GM19438 (cell line): Measurements from ENCODE around the gene JARID2.
"Not testable (repeated sequence)": the region's sequence is repeated elsewhere in the genome, so short reads cannot be mapped to it uniquely, and the experiment has no call there.

Experiments
- ATAC-seq: cut with Tn5 transposase; IDR thresholded peaks from one replicate; pipeline ENCODE4 v1.9.1; 2021; ENCODE audit warnings: low read depth; ENCODE audit not compliant: unreplicated experiment

The JARID2 gene

DNA sequence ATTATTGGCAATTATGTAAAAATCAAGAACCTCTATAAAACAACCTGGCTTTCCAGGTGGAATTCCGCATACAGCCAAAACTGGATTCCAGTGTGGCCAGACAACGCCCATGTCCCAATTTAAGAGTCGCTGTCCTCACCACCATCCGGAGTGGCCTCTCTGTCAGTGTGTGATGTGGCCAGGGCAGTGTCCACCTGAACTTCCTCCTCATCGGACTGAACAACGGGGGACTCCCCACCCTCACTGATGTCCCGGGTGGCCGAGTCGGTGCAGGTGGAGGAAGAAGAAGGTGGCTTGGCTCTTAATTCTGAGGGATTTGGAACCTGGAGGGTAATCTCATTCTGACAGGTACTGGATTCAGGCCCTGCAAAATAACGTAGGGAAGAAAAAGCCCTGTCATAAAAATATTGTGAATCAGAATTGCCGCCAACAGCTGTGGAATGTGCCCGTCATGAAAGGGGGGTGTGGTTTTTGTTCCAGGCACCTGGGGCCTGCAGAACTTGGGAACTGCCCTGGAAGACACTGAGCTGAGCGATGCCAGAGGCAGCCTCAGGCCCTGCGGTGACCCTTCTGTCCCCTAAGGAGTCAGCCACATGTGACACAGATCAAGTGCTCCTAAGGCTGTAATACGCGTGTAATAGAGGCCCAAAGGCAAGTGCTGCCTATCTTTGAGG is 277.1 kb downstream of the JARID2 start:
- ATAC-seq, result no peak

DNA sequence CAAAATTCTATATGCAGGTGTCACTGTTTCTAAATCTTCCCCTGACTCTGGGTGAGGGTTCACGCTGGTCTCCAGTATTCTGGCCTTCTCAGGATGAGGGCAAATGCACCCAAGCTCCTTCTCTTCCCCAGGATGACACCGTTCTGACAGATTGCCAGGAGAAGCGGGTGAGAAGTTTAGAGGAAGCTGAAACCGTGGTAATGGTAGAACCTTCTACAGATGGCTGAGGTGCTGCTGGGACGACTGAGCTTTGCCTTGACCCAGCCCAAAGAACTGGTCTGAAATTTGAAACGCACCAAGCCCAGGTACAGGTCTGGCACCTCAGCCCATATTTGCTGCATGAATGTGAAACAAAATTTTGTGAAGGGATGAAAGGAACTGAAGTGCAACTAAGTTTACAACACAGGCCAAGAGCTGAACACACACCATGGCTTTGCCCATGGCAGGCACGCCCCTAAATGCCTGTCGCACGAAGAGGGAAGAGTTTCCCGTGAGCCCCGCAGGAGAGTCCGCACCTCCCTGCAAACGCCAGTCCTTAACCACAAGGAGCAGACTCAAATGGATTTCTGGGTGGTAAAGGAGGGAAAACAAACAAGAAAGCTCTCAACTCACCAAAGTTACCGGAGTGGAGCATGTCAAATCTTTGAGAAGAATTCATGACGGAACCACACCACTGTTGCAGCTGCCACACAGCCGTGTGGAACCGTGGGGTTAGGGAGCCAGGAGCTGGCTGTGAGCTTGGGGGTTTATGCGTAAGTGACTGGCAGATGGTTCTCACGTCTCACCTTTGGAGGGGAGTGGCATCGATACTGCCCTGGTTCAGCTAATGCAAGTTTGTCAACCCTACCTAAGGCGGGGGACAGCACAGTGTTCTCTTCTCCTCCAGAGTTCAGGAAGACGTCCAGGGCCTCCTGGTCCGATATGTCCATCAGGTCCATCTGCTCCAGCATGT is 278.1 kb downstream of the JARID2 start:
- no peak for ATAC-seq

DNA sequence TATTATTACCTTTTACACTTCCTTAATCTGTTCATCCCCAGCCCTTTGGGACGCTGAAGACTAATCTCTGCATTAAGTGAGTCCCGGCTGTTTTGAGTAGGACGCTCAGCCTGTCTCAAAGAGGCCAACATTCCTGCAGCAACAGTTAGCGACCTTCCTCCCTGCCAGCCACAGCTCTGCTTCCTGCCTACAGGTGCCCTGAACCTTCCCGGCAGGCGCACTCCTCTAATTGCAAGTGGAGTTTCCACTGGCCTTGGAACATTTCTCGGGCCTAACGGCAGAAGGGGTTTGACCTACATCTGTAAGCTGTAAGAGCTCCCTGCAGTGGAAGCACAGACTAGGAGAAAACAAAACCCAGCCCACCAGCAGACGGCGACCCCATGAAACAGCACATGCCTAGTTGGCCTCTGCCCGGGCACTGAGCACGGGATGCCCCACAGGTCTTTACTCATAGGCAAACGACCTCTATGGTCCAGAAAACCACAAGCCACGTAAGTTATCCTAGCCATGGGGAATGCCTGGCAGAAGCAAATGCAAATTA is 279.1 kb downstream of the JARID2 start:
- no peak for ATAC-seq

GRCh38 chr6:15526212-15526701 is 280.4 kb downstream of the JARID2 start:
- ATAC-seq, result no peak

GRCh38 chr6:15527838-15528617 is 282.2 kb downstream of the JARID2 start:
- no peak for ATAC-seq

- no peak for ATAC-seq
Measured at GRCh38 chr6:15528870-15529269, 283.0 kb downstream of the JARID2 start.

DNA sequence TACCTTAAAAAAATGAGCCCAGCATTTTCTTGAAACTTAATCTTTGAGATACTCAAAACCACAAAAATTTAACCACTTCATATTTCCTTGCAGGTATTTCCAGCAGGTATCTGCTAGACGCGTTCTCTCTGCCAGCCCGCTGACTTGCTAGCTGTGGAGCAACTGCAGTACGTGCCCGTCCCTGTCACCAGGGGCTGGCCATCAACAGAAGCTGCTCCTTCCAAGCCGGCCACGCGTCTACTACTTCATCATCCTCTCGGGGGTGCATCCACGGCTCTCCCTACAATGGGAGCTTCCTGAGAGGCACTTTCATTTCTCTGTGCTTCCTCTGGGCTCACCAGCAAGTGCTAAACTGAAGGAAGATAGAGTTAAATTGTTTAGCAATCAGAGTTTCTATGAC is 284.5 kb downstream of the JARID2 start:
- ATAC-seq, result no peak

DNA sequence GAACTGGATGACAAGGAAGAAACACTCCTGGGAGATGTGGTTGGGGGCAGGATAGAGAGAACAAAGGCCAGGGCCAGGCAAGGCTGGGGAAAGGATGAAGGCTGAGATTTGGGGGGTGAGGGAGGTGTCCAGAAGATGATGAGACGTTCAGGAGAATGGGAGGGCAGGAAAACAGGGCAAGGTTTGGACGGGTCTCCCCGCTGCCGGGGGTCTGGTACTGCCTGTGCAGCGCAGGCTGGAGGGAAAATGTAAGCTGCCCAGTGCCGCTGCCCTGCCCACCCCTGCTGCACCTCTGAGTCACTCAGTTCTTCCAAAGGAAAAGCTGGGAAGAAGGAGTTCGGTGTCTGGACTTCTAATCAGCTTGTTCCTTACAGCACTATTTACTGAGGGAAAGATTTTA is 286.1 kb downstream of the JARID2 start:
- ATAC-seq, result no peak

- ATAC-seq, result no peak
Measured at GRCh38 chr6:15533379-15534026, 287.6 kb downstream of the JARID2 start.

GRCh38 chr6:15534974-15535373 is 289.1 kb downstream of the JARID2 start:
- ATAC-seq, result no peak

DNA sequence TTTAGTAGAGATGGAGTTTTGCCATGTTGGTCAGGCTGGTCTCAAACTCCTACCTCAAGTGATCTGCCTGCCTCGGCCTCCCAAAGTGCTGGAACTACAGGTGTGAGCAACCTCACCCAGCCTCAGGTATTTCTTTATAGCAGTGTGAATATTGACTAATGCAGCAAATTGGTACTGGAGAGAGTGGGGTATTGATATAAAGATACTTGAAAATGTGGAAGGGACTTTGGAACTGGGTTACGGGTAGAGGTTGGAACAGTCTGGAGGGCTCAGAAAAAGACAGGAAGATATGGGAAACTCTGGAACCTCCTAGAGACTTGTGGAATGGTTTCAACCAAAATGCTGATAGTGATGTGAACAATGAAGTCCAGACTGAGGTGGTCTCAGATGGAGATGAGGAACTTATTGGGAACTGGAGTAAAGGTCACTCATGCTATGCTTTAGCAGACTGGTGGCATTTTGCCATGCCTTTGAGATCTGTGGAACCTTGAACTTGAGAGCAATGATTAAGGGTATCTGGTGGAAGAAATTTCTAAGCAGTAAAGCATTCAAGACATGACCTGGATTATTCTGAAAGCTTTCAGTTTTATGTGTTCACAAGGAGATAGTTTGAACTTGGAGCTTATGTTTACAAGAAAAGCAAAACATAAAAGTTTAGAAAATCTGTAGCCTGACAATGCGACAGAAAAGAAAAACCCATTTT is 289.8 kb downstream of the JARID2 start:
- ATAC-seq, result no peak

DNA sequence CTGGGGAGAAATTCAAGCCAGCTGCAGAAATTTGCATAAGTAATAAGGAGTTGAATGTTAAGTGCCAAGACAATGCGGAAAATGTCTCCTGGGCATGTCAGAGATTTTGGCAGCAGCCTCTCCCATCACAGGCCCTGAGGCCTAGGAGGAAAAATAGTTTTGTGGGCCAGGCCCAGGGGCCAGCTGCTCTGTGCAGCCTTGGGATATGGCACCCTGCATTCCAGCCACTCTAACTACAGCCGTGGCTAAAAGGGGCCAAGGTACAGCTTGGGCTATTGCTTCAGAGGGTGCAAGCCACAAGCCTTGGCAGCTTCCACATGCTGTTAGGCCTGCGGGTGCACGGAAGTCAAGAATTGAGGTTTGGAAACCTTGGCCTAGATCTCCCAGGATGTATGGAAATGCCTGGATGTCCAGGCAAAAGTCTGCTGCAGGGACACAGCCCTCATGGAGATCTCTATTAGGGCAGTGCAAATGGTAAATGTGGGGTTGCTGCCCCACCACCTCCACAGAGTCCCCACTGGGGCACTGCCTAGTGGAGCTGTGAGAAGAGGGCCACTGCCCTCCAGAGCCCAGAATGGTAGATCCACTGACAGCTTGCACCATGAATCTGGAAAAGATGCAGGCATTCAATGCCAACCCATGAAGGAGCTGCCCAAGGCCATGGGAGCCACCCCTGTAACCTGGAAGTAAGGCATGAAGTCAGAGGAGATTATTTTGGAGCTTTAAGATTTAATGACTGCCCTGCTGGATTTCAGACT is 290.5 kb downstream of the JARID2 start:
- ATAC-seq, result no peak

GRCh38 chr6:15538106-15538505 is 292.2 kb downstream of the JARID2 start:
- ATAC-seq, result no peak

DNA sequence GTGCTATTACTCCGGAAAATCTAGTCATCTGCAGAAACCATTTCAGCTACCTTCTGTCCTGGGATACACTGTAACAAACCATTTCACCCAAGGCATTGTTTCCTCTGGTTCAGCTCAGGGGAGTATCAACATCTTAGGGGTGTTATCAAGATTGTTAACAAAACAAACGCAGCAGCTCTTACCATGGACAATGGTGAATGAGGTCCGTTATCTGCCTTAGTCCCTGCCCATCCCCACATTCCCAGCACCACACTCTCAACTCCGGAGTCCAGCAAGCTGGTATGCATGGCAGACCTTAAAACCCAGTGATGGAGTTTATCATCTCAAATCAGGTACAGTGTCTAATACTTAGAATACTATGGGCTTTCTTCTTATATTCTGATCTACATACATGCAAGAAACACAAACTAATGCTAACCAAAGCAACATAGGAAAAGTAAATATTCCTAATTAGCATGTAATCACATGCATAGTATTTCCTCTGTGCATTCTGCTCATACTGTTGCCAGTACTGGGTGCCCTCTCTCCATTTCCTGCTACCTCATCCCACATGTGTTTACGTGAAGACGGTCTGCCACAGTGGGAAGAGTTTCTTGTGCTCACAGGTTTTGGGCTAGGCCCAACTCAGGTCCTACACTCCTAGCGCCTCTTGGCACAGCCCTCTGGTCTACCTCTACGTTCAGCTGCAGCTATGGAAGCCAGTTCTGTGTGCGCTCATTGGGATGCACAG is 293.1 kb downstream of the JARID2 start:
- ATAC-seq, result no peak

DNA sequence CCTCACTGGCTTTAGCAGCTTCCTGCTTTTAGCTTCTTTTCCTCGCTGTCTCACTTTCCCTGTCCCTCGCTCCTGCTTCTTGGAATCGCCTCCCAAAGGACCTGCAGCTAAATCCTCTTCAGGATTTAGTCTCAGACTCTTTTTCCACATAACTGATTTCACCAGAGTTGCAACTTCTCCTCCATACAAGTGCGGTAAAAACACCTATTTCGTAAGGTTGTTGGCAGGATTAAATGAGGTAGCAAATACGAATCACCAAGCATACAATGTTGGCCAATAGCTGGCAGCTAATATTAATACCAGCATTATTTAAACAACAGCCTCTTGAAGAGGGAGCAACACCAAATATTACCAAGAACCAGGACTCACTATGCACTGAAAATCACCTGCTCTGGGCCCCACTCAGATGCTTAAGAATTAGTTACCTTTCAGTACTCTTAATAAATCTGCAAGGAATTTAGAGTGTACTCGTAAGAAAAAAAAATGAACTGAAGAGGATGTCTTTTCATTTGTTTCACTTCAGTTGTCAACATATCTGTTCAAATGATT is 293.9 kb downstream of the JARID2 start:
- ATAC-seq, result no peak

DNA sequence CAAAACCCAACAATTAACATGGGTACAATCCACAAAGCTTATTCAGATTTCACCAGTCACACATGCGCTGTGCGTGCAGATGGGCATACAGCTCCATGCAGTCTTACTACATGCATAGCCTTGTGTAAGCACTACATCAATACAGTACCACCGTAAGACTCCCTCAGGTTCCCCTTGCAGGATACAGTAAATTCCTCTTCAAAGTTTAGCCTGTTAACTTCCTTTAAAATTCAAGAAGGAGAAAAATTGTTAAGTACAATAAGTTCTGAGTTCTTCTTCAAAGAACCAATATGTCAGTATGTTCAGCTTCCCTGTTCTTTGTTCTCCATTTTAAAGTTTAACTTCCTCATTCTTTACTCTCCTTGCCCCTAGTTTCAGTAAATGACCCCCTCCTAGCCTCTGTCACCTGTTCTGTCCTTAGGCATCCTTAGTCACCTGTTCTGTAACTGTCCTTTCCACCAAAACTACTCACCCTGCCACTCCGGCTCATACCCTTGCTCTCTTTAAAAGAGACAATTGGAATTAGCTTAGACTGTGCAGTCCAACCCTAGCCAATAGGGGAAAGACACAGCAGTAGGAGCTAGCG is 297.6 kb downstream of the JARID2 start:
- ATAC-seq, result not testable (repeated sequence)

- ATAC-seq, result no peak
Measured at GRCh38 chr6:15544321-15544900, 298.5 kb downstream of the JARID2 start.
